Umbilical cord (tissue), 2 donors: ENCODE data around the gene DGKZ. TPM values are rescaled to one million over a fixed set of nuclear protein-coding genes. Genes with fewer than 3 reads are reported as not detected.

Experiments
- DNase-seq: peaks from one replicate; pipeline ENCODE4 v3.0.0-alpha.2; 2015; ENCODE audit warnings: low spot score
- total RNA-seq: library from RNA; depleted of rRNA; stranded (reverse); fragments of >200 nt; gene quantifications from one replicate; pipeline ENCODE4 v1.2.3, GENCODE V29; 2014; ENCODE audit warnings: low replicate concordance; ENCODE audit not compliant: insufficient read depth

The DGKZ gene
- total RNA-seq, 1 donor from 2014 or later = 20.7 TPM

DNA sequence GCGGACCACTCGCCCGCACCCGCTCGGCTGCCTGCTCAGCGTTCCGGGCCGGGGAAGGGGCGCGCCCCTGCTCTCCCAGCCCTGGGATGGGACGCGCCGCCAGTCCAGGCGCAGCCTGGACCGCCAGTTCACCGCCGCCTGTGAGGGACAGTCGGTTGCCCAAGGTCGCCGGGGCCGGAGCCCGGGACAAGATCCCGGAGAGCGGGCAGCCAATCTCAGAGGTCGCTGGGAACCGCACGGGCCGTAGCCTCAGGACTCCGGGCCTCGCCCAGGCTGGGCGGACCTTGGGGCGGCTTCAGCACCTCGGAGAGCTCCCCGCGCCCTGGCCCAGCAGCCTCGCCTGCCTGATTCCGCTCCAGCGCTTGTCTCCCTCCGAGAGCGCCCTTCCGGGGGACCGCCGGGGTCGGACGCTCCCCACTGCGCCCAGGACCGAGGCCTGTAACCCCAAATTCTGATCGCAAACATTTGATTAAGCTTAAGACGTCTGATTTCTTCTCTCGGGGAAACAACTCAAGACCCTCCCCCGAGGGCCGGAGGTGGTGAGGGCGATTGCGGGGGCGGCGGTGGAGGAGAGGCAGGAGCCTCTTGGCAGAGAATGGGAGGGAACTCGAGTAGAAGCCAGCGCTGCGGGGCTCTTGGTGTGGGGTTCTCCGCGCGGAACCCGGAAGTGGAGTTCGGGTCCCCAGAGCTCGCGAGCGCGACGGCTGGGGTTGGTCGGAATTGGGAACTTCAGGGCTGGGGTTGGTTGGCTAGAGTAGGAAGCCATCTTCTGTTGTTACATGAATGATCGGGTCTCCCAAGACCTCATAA, 45.4 kb downstream of the DGKZ start:
- peak; percentile 87 for DNase-seq

DNA sequence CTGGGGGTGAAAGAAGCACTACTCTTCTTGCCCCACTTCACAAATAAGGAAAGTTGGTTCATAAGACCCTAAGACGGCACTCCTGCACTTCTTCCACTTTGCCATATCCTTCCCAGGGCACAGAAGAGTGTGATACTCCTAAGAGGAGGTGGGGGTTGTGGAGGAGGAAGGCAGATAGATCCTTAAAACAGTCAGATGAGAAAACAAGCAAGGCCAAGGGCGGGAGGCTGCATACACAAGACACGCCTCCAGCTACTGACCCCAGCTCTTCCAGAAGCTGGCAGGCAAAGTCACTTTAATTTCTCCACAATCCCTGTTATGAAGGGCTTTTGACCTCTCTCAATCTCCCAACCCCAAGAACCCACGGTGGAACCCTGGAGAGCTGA, 46.0 kb downstream of the DGKZ start:
- no peak for DNase-seq

DNA sequence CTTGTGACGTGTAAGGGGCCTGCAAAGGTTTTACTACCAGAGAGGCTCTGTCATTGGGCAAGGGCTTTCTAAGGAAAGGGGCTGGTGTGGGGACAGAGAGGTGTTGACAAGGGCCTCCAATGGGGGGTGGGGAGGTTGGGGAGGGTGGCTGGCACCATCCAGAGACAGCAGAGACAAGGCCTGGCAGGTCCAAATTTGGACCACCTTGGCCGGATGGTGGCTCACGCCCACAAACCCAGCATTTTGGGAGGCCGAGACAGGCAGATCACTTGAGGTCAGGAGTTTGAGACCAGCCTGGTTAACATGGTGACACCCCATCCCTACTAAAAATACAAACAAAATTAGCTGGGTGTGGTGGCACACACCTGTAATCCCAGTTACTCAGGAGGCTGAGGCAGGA, 46.5 kb downstream of the DGKZ start:
- DNase-seq = no peak

DNA sequence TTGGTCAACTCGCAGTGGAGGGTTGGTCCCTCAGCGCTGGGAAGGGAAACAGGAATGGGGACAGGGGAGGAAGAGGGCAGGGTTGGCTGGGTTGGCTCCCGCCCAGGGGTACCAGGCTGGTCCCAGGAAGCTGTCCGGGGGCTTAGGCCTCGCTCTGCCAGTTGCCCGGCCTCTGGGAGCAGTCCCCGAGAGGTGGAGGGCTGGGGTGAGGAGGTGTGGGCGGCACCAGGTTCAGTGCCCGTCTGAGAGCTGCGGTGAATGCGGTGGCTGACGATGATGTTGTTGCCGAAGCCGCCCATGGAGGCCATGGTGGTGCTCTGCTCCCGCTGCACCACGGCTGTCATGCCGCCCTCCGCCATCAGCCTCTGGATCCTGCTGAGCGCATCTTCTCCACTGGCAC, 50.3 kb downstream of the DGKZ start:
- no peak for DNase-seq

DNA sequence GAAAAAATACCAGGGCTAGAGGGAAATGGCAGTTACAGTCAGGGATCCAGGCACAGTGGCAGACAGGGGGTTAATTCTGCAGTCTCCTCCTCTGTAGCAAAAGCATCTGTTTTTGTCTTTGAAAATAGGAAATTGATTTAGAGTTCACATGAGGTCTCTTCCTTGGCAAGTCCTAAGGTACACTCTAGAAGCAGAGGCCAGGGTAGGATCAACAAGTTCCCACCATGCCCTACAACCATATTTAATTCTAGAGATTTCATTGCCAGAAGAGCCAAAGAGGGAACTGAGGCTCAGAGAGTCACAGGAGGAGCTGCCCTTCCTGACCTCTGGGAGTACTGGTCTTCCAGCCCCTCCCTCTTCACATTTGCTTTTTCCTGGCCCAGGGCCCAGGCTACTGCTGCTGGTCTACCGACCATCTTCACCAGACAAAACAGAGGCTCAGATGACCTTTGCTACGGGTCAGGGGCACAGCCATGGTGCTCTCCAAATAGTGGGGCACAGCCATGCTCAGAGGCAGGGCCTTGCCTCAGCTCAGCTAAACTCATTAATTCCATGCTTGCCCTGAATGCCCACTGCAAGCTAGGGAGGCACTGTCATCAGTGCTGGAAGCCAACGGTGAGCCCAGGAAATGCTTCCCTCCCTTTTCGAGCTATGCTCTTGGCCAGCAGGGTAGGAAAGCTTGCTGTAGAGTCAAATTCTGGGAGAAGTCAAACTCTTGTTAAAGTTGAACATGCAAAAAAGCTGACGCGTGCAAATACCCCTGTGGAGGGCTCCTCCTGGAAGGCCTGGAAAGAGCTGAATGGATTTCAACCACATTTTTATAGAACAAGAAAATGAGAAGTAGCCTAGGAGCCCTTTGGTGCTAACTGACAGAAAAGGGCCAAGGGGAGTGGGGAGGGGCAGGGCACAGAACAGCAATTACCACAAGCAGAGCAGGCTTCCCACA, 56.0 kb downstream of the DGKZ start:
- no peak for DNase-seq

DNA sequence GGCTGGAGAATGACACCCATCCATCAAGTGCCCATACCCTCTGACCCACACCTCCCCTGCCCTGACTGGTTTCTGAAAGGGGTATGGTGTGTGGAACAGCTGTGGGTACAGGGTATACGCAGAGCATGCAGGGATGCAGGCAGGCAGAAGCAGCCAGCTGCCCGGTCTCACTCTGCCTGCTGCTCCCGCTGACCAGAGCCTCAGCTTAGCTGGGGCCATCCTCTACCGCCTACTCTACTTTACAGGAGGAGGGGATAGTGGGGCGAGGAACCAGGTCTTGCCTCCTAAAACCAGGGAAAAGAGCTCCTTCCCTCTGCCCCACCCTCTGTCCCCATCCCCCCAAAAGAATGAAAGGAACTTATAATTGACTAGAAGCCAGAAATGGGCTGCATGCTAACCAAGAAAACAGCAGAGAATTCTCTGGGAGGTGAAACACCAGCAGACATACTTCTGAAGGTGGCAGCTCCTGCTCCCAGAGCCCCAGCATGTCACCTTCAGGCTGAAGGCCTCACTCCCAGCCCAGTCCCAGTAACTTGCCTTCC, 57.3 kb downstream of the DGKZ start:
- no peak for DNase-seq

GRCh38 chr11:46407635-46408034, 60.4 kb downstream of the DGKZ start:
- no peak for DNase-seq

DNA sequence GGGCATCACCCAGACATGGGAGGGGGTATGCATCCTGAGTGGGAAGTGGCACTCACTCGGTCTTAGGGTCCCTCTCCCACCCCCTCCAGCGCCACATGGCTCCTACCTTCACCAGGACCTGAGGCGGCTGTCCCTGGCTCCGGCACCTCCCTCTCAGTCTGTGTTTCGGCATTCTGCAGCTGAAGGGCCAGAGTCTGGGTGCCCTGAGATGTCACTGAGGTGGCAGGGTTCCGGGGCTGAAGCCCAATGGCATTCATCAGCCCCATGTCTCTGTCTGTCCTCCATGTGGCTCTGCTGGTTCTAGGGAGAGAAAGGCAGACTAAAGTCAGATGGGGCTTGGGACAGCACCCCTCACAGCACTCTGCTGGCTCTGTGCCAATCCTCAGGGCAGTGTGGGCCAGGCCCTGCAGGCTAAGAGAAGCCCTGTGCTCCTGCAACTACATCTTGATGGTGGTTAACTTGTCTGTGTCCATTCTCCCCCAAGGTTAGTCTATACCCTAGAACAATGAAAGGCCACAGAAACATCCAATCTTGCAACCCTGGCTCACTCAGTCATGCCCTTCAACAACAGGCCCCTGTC, 61.2 kb downstream of the DGKZ start:
- no peak for DNase-seq

- DNase-seq = no peak
These were observed 62.8 kb downstream of the DGKZ start for GRCh38 chr11:46410021-46410420.

DNA sequence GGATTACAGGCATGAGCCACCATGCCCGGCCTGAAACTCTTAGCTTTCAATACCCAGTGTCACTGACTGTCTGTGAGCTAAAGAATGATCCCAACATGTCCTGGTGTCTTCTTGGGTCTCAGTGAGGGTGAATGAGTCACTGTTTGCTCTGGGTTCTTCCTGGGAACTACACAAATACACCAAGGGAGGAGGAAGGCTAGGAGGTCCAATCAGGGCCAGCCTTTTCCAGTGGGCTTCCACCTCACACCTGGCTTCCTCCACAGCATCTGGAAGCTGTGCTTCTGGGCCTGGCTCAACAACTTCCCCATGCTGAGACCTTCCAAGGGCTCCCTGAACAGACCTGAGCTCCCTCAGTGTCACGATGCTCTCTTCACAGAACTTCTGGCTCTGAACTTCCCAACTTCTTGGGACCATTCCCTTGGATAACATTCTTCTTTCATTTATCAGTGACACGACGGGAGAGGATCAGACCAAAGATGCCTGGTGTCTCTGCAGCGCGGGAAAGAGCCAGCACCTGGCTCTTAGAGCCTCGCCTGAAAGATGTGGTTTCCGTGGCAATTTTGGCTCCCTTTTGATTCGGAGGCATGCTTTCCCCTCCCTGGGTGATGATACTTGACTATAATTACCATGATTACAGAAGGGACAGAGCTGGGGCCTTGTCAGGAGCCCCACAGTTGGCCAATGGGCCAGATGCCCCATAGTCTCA, 66.7 kb downstream of the DGKZ start:
- DNase-seq = no peak

DNA sequence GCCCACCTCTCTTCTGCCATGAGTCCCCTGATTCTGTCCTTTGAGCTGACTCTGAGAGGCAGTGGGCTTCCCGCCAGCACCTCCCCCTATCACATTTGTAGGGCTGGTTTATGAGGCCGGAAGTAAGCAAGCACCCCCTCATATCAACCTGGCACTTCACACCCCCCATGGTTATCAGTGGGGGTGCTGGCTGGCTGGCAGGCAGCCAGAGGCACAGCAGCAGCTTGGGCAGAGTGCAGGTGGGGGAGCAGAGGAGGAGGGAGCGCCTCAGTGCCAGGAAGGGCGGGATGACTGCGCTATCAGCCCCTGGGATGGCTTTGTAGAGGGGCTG, 67.2 kb downstream of the DGKZ start:
- DNase-seq = no peak

DNA sequence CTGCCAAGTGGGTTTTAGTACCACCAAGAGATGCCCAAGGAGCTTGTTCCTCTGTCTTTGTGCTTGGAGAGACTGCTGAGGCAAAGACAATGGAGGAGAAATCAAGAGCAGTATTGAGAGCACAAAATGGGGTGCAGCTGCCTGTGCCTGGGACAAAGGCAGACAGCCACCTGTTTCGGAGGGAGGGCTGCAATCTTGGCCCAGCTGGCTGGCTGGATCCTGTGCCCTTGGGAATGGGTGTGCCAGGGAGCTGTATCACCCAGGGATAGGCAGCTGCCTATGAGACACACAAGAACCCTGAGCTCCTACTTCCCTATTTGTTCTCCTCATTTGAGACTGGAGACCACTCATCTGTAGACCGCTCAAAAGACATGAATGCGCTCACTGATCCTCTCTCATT, 67.6 kb downstream of the DGKZ start:
- no peak for DNase-seq

GRCh38 chr11:46417711-46418110, 70.4 kb downstream of the DGKZ start:
- no peak for DNase-seq

DNA sequence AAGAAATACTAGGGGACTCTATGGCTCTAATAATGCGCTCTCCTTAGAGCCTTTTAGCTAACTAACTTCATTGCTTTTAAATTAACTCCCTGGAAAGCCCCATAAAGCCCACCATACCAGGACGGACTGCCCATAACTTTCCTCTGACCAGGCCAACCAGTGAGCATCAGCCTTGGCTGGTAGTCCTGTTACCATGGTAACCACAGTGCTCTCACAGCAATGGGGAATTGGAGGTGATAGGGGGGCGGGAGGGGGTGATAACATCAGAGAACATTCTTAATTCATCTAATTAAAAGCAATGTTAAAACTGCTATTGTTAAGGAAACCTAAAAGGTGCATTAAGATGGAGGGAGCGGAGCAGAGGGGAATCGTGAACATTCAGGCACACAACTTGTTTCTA, 71.5 kb downstream of the DGKZ start:
- DNase-seq = no peak

DNA sequence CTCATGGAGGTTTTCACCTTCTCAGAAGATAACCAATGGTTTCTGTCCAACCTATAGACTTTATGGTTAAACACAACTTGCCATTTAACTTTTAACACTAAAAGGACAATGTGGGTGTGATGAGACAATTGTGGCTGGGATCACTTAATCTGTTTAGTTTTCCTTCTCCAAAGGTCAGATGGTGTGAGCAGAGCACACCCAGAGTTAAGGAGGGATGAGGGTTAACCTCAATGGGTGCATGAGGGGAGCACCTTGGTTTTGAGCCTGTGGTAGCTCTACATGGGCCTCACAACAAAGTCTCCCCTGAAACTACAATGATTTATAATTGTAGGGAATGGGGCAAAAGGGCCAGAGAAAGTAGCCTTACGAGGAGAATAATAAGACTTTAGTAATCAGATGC, 73.2 kb downstream of the DGKZ start:
- DNase-seq = no peak

DNA sequence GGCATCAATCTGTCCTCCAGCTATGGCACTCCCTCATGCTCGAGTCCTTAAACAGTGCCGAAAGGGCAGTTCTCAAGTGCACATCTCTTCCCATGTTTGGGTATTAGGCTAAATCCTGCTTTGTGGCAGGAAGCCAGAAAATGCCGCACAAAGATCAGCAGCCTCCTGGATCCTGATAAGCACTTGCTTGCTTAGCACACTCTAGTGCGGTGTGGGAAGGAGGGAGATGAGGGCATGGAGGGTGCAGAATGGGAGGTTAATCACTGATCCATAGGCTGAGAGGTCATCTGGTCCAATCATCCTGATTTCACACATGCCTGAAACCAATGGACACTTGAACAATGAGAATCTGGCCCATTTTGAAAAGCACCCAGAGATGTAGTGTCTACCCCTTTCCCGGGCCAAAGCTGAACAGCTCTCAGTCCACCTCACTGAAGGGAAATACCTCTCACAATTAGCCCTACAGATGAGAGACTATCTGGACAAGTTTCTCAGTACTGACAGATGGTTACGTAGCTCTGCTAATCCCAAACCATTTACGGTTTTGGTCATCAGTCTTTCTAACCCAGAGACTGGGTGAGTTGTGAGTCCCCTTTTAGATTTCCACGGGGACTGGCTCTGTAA, 74.1 kb downstream of the DGKZ start:
- DNase-seq = peak; percentile 59

GRCh38 chr11:46422588-46422987, 75.3 kb downstream of the DGKZ start:
- DNase-seq = no peak

- no peak for DNase-seq
These were observed 79.1 kb downstream of the DGKZ start for GRCh38 chr11:46426233-46426991.

GRCh38 chr11:46427364-46427763, 80.1 kb downstream of the DGKZ start:
- DNase-seq = no peak

DNA sequence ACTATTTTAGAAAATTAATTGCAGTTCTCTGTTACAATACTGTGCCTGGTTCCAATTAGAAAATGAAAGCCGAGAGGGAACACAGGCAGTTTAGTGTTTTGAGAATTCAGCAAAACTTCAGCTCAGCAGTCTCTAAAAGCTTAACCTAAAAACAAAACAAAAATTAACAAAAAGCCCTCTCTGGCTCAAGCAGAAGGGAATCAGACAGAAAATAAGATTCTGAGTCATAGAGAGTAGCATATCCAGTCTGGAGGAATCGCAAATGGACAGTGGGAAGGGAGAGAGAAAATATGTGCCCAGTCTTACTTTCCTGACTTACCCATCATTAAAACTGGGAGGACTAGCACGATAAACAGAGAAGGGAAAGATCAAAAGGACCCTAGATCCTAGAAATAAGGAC, 82.5 kb downstream of the DGKZ start:
- no peak for DNase-seq
